GM12878 (cell line): ENCODE measurements around the gene SULT1A2. TPM values are rescaled to one million over a fixed set of nuclear protein-coding genes. Genes with fewer than 3 reads are reported as not detected.

Experiments
- ATAC-seq: fragments of 200-7000 bp; cut with Tn5 transposase; 3 replicates; pipeline ENCODE4 v1.9.1; 2020; ENCODE audit warnings: mild to moderate bottlenecking, moderate library complexity
- Bru-seq: library from RNA; stranded (reverse); fragments of 400-500 nt; gene quantifications from one replicate; lab custom pipeline; 2021; lab: Mats Ljungman, UMichigan
- BruChase-seq, 2 experiments: library from RNA; stranded (reverse); fragments of 400-500 nt; gene quantifications; one replicate each; lab custom pipeline; 2021; lab: Mats Ljungman, UMichigan
- BruUV-seq: library from RNA; stranded (reverse); fragments of 400-500 nt; replicated peaks from 2 replicates; lab custom pipeline; 2021; lab: Mats Ljungman, UMichigan
- CTCF ChIA-PET: fragments of 300-600 bp; sonication (Branson Sonifier 250); formaldehyde crosslinking; extraction: SDS; loops from one replicate; lab custom pipeline; 2021; ENCODE audit warnings: inconsistent platforms; lab: Yijun Ruan, JAX
- POLR2A ChIA-PET: fragments of 350-600 bp; formaldehyde crosslinking; extraction: SDS; loops from one replicate; lab custom pipeline; 2021; ENCODE audit warnings: inconsistent platforms; lab: Charles Lee
- RAD21 ChIA-PET: fragments of 300-600 bp; sonication (Branson Sonifier 250); formaldehyde crosslinking; loops from one replicate; lab custom pipeline; 2023; ENCODE audit warnings: antibody characterized with exemption; ENCODE audit not compliant: unreplicated experiment; lab: Charles Lee
- SMC1A ChIA-PET: fragments of 300-600 bp; sonication (Branson Sonifier 250); formaldehyde crosslinking; loops from one replicate; lab custom pipeline; 2023; ENCODE audit not compliant: unreplicated experiment, uncharacterized antibody; lab: Charles Lee
- DNase-seq: peaks from one replicate; pipeline ENCODE4 v3.0.0-alpha.2; 2011; ENCODE audit warnings: low read depth, low spot score
- FAIRE-seq: peaks from 3 replicates; lab custom pipeline; 2011; peaks lifted over from hg19 to GRCh38; lab: Jason Lieb, UNC
- H2AFZ ChIP-seq: 2 replicates; pipeline ENCODE4 v1.6.0; 2011; ENCODE audit warnings: low read depth, low read length, control low read depth; ENCODE audit not compliant: control insufficient read depth
- H3K27ac ChIP-seq: 2 replicates; pipeline ENCODE4 v1.5.1; 2011; ENCODE audit warnings: control low read depth; ENCODE audit not compliant: control insufficient read depth, insufficient read depth
- H3K27me3 ChIP-seq, 2 experiments: replicated peaks in 1 of 2; 2 replicates each; pipeline versions ENCODE4 v1.6.0 to v1.6.1; 2011; ENCODE audit warnings: low read length in 1 of 2; ENCODE audit not compliant: control insufficient read depth in 2 of 2, insufficient read depth in 2 of 2
- H3K36me3 ChIP-seq, 2 experiments: 2 replicates each; pipeline ENCODE4 v1.5.1; 2011; ENCODE audit warnings: low read length in 1 of 2; ENCODE audit not compliant: control insufficient read depth in 2 of 2, insufficient read depth in 2 of 2
- H3K4me1 ChIP-seq: 2 replicates; pipeline ENCODE4 v1.6.1; 2011; ENCODE audit warnings: mild to moderate bottlenecking, low read length, moderate library complexity, mixed read lengths; ENCODE audit not compliant: control insufficient read depth, insufficient read depth
- H3K4me2 ChIP-seq: 2 replicates; pipeline ENCODE4 v1.6.0; 2011; ENCODE audit warnings: control low read depth; ENCODE audit not compliant: control insufficient read depth, insufficient read depth
- H3K4me3 ChIP-seq: fragments of 200-600 bp; sonication (generic); 2 replicates; pipeline ENCODE4 v1.5.1; 2016
- H3K79me2 ChIP-seq: 2 replicates; pipeline ENCODE4 v1.6.0; 2011; ENCODE audit warnings: low read length; ENCODE audit not compliant: control insufficient read depth, insufficient read depth
- H3K9ac ChIP-seq: 2 replicates; pipeline ENCODE4 v1.8.0; 2011; ENCODE audit warnings: low read length, control low read depth, mixed read lengths; ENCODE audit not compliant: control insufficient read depth, insufficient read depth
- H3K9me3 ChIP-seq: replicated peaks from 3 replicates; pipeline ENCODE4 v1.5.1; 2011; ENCODE audit warnings: mild to moderate bottlenecking, low read length; ENCODE audit not compliant: control insufficient read depth, insufficient read depth
- H4K20me1 ChIP-seq: 2 replicates; pipeline ENCODE4 v1.6.0; 2011; ENCODE audit not compliant: control insufficient read depth, insufficient read depth
- BHLHE40 ChIP-seq, 2 experiments: fragments of 450-650 bp in 1 of 2; IDR thresholded peaks; 2 replicates each; pipeline ENCODE4 v1.6.1; 2011 to 2017; ENCODE audit warnings: low read depth in 2 of 2, borderline replicate concordance in 1 of 2, improper control_type of control experiment in 1 of 2, low read length in 1 of 2, mild to moderate bottlenecking in 1 of 2
- FOS ChIP-seq: IDR thresholded peaks from 3 replicates; pipeline ENCODE4 v1.6.1; 2011; ENCODE audit warnings: borderline replicate concordance; ENCODE audit not compliant: insufficient read length; ENCODE audit errors: extremely low read depth
- IRF5 ChIP-seq: fragments of 450-650 bp; IDR thresholded peaks from 2 replicates; pipeline ENCODE4 v1.6.1; 2017; ENCODE audit warnings: borderline replicate concordance
- SREBF2 ChIP-seq: IDR thresholded peaks from 2 replicates; pipeline ENCODE4 v1.6.1; 2012; ENCODE audit warnings: mild to moderate bottlenecking, low read length
- STAT1 ChIP-seq: fragments of 450-650 bp; conservative IDR thresholded peaks from 2 replicates; pipeline ENCODE4 v1.6.1; 2014; ENCODE audit warnings: antibody characterized with exemption, mild to moderate bottlenecking
- WGBS: methylation state at CpG from one replicate; pipeline ENCODE4 v1.1.6; 2016; ENCODE audit warnings: low lambda C conversion rate; ENCODE audit not compliant: insufficient replicate concordance, insufficient coverage; ENCODE audit errors: missing lambda C conversion rate; 5-methylcytosine and 5-hydroxymethylcytosine counted together
- in situ Hi-C: fragments of 300-500 bp; cut with MboI; formaldehyde crosslinking; loops from 9 replicates; pipeline ENCODE4 v1.14.3; 2018; ENCODE audit warnings: mixed read lengths
- intact Hi-C: fragments of 100-400 bp; cut with micrococcal nuclease; formaldehyde crosslinking; loops from one replicate; pipeline ENCODE4 v1.14.2; 2022; ENCODE audit not compliant: unreplicated experiment
- long read RNA-seq, 2 experiments: library from polyadenylated mRNA; unstranded; transcript quantifications; one replicate each; pipeline ENCODE4 v2.0.0, GENCODE V29; 2019 to 2020
- polyA minus RNA-seq, 3 experiments: library from RNA; depleted of rRNA, polyadenylated mRNA; stranded (reverse); fragments of >200 nt; gene quantifications; 2 replicates each; pipeline ENCODE4 v1.2.3, GENCODE V29; 2011
- polyA plus RNA-seq, 11 experiments: library from polyadenylated mRNA; depleted of rRNA in 4 of 11; unstranded in 6 of 11; stranded (reverse) in 5 of 11; fragments of >200 nt; fragmentation: Nextera tagmentation in 4 of 11; fragmentation: Illumina TruSeq in 1 of 11; extraction: Ambion mirVana in 4 of 11; extraction: Trizol in 1 of 11; gene quantifications; 1 replicate in 1 of 11; 2 replicates in 10 of 11; pipeline versions ENCODE4 v1.2.1 to v1.2.3, GENCODE V29; 2011 to 2016; ENCODE audit warnings: inconsistent platforms in 2 of 11, missing spikeins in 2 of 11, low read depth in 1 of 11
- total RNA-seq, 4 experiments: library from RNA; depleted of rRNA in 3 of 4; stranded (reverse); fragments of >200 nt in 3 of 4; fragmentation: Illumina TruSeq in 1 of 4; extraction: Trizol in 1 of 4; gene quantifications; 2 replicates each; pipeline versions ENCODE4 v1.2.1 to v1.2.3, GENCODE V29; 2013 to 2021

The SULT1A2 gene
- total RNA-seq (2013; cell fraction: nucleolus; rRNA removed) = not detected in 2 replicates
- 0.06 TPM in 1 of 2 replicates, not detected in the other for total RNA-seq (2014; rRNA removed)
- total RNA-seq (2014; rRNA removed; fragmentation: Illumina TruSeq; extraction: Trizol) = not detected in 2 replicates
- total RNA-seq (2021) = 0.16 TPM in 1 of 2 replicates, not detected in the other
- not detected for polyA plus RNA-seq (2011; ENCODE audit: low read depth)
- polyA plus RNA-seq (2011; rRNA removed) = not detected in 2 replicates
- polyA plus RNA-seq (2011; cell fraction: cytosol; rRNA removed) = not detected in 2 replicates
- polyA plus RNA-seq (2011; cell fraction: nucleus; rRNA removed) = 0.12 TPM in 1 of 2 replicates, not detected in the other
- not detected in 2 replicates for polyA plus RNA-seq (2012)
- 0.07 TPM in 1 of 2 replicates, not detected in the other for polyA plus RNA-seq (2014; fragmentation: Illumina TruSeq; extraction: Trizol)
- under 1 TPM in 1 of 2 experiments, not detected in 1; 0.39 TPM for polyA plus RNA-seq (2014; fragmentation: Nextera tagmentation; extraction: Ambion mirVana)
- polyA plus RNA-seq (2014; rRNA removed) = 0.06 TPM in 1 of 2 replicates, not detected in the other
- polyA plus RNA-seq (2016; fragmentation: Nextera tagmentation; extraction: Ambion mirVana) = not detected
- polyA minus RNA-seq (2011; rRNA and poly(A)+ RNA removed) = not detected in 2 replicates
- polyA minus RNA-seq (2011; cell fraction: cytosol; rRNA and poly(A)+ RNA removed) = 0.83 TPM in 1 of 2 replicates, not detected in the other
- polyA minus RNA-seq (2011; cell fraction: nucleus; rRNA and poly(A)+ RNA removed) = not detected in 2 replicates
- not detected for Bru-seq, nascent RNA
- not detected for BruChase-seq, experiment 1, labeled RNA remaining after a 6-hour chase
- not detected for BruChase-seq, experiment 2, labeled RNA remaining after a 2-hour chase
- long read RNA-seq, experiment 1 = 0 reads
- long read RNA-seq, experiment 2 = 0 reads

- RAD21 ChIA-PET = no interaction called here
- Histone ChIP-seq H3K4me3 (no peak within 1 kb of the TSS), H3K36me3 (no peaks in the 10 kb centered on the region; a peak in 1 of 4 replicates), H3K79me2 (no peaks in the 10 kb centered on the region), H4K20me1 (no peaks in the 10 kb centered on the region), H3K9ac (no peak within 1 kb of the TSS), H3K4me2 (no peak within 1 kb of the TSS), H3K27me3 (no peaks in the 10 kb centered on the region), H2AFZ (no peak within 1 kb of the TSS), H3K4me1 (no peaks in the 10 kb centered on the region), H3K9me3 (no peaks in the 10 kb centered on the region), H3K27ac (no peak within 1 kb of the TSS)
- CTCF ChIA-PET = interaction anchor here (0.6 kb wide), 1 partner anchor 13 kb away, joined by 3 read pairs; the partner anchor contains the start of gene SULT1A1
- BruUV-seq = no TSS peak
- WGBS = 54% methylated on average over 7 of the region's 11 CpGs
- in situ Hi-C loops = no loop called here
- POLR2A ChIA-PET = no interaction called here
- no peak for DNase-seq
- intact Hi-C loops = no loop called here
- ATAC-seq = no peak
- TF ChIP-seq BHLHE40 (IDR thresholded peaks at IDR 0.05; ENCODE audit: borderline replicate concordance in 1 of 2, low read depth in 2 of 2, low read length in 1 of 2) (no peak), SREBF2 (no peak), IRF5 (no peak), STAT1 (no peak), FOS (no peak)
- SMC1A ChIA-PET = no interaction called here
- no peak for FAIRE-seq
Measured at GRCh38 chr16:28596840-28597691, at the start of gene SULT1A2. Gene SULT1A2, minus strand, starts transcription at chr16:28597050. Its CDS starts 1,120 bp downstream, at chr16:28595930.
